GM23338 (cell line): ENCODE measurements around the gene NAT14. TPM values are rescaled to one million over a fixed set of nuclear protein-coding genes. Genes with fewer than 3 reads are reported as not detected.

Source experiments
- ATAC-seq: fragments of 200-7000 bp; cut with Tn5 transposase; 3 replicates; pipeline ENCODE4 v1.9.1; 2020
- DNase-seq: peaks from one replicate; pipeline ENCODE4 v3.0.0-alpha.2; 2015; ENCODE audit warnings: low spot score
- H2AFZ ChIP-seq: fragments of 200-600 bp; sonication (generic); 2 replicates; pipeline ENCODE4 v1.8.0; 2016; ENCODE audit warnings: antibody characterized with exemption, mild to moderate bottlenecking, moderate library complexity
- H3F3A ChIP-seq: fragments of 200-600 bp; sonication (generic); replicated peaks from 2 replicates; pipeline ENCODE4 v1.8.0; 2017; ENCODE audit warnings: antibody characterized with exemption, mixed run types, low read depth
- H3K27ac ChIP-seq: fragments of 200-600 bp; sonication (generic); 2 replicates; pipeline ENCODE4 v1.6.1; 2016; ENCODE audit warnings: low read depth
- H3K27me3 ChIP-seq: fragments of 200-600 bp; sonication (generic); 2 replicates; pipeline ENCODE4 v1.8.0; 2016; ENCODE audit warnings: mild to moderate bottlenecking, mixed run types, moderate library complexity; ENCODE audit not compliant: insufficient read depth
- H3K36me3 ChIP-seq: fragments of 200-600 bp; sonication (generic); 2 replicates; pipeline ENCODE4 v1.8.0; 2016; ENCODE audit warnings: mild to moderate bottlenecking; ENCODE audit not compliant: insufficient read depth
- H3K4me1 ChIP-seq: fragments of 200-600 bp; sonication (generic); 2 replicates; pipeline ENCODE4 v1.8.0; 2016; ENCODE audit warnings: mild to moderate bottlenecking, moderate library complexity; ENCODE audit not compliant: insufficient read depth
- H3K4me2 ChIP-seq: fragments of 200-600 bp; sonication (generic); 2 replicates; pipeline ENCODE4 v1.7.1; 2017; ENCODE audit warnings: mixed run types
- H3K4me3 ChIP-seq: fragments of 200-600 bp; sonication (generic); 2 replicates; pipeline ENCODE4 v1.6.1; 2016; ENCODE audit warnings: mixed run types
- H3K79me2 ChIP-seq: fragments of 200-600 bp; sonication (generic); replicated peaks from 2 replicates; pipeline ENCODE4 v1.8.0; 2017; ENCODE audit warnings: mild to moderate bottlenecking; ENCODE audit not compliant: insufficient read depth
- H3K9me2 ChIP-seq: fragments of 200-600 bp; sonication (generic); 2 replicates; pipeline ENCODE4 v1.8.0; 2017; ENCODE audit not compliant: insufficient read depth
- H4K20me1 ChIP-seq: fragments of 200-600 bp; sonication (generic); replicated peaks from 2 replicates; pipeline ENCODE4 v1.8.0; 2017; ENCODE audit warnings: mild to moderate bottlenecking; ENCODE audit not compliant: insufficient read depth
- H3K27ac Mint-ChIP-seq: 2 replicates; pipeline ENCODE4 v1.8.0; 2020; ENCODE audit warnings: inconsistent platforms, mild to moderate bottlenecking, moderate library complexity, mixed read lengths
- H3K27me3 Mint-ChIP-seq: 3 replicates; pipeline ENCODE4 v1.8.0; 2022; ENCODE audit warnings: low read depth, mild to moderate bottlenecking, moderate library complexity, mixed read lengths, inconsistent platforms; ENCODE audit not compliant: insufficient read depth, poor library complexity
- H3K36me3 Mint-ChIP-seq: 3 replicates; pipeline ENCODE4 v1.8.0; 2021; ENCODE audit warnings: low read depth, mild to moderate bottlenecking, inconsistent platforms, moderate library complexity, mixed read lengths
- H3K4me1 Mint-ChIP-seq: 3 replicates; pipeline ENCODE4 v1.8.0; 2020; ENCODE audit warnings: mild to moderate bottlenecking, inconsistent platforms, mixed read lengths
- H3K4me3 Mint-ChIP-seq: 3 replicates; pipeline ENCODE4 v1.8.0; 2021; ENCODE audit warnings: moderate library complexity, mild to moderate bottlenecking, inconsistent platforms, mixed read lengths
- H3K9me3 Mint-ChIP-seq: 3 replicates; pipeline ENCODE4 v1.8.0; 2020; ENCODE audit warnings: moderate library complexity, mild to moderate bottlenecking, inconsistent platforms, mixed read lengths
- CREB1 ChIP-seq: fragments of 250-450 bp; sonication (Bioruptor Pico); IDR thresholded peaks from 2 replicates; pipeline ENCODE4 v1.5.0; 2020; ENCODE audit warnings: low read depth, mild to moderate bottlenecking, moderate library complexity
- EZH2 ChIP-seq: fragments of 200-600 bp; sonication (generic); IDR thresholded peaks from one replicate; pipeline ENCODE4 v1.8.0; 2017; ENCODE audit warnings: antibody characterized with exemption, mild to moderate bottlenecking, low read depth; ENCODE audit not compliant: unreplicated experiment
- EZH2phosphoT487 ChIP-seq: fragments of 200-600 bp; sonication (generic); IDR thresholded peaks from one replicate; pipeline ENCODE4 v1.8.1; 2018; ENCODE audit warnings: antibody characterized with exemption; ENCODE audit not compliant: unreplicated experiment
- JUNB ChIP-seq: IDR thresholded peaks from one replicate; pipeline ENCODE4 v1.6.1; 2016; ENCODE audit warnings: antibody characterized with exemption; ENCODE audit not compliant: unreplicated experiment
- NANOG ChIP-seq: IDR thresholded peaks from 2 replicates; pipeline ENCODE4 v1.6.1; 2016; ENCODE audit warnings: antibody characterized with exemption, borderline replicate concordance
- POLR2AphosphoS5 ChIP-seq: IDR thresholded peaks from 2 replicates; pipeline ENCODE4 v1.6.1; 2016; ENCODE audit warnings: antibody characterized with exemption, low read depth
- STAT1 ChIP-seq: IDR thresholded peaks from one replicate; pipeline ENCODE4 v1.6.1; 2016; ENCODE audit warnings: antibody characterized with exemption; ENCODE audit not compliant: unreplicated experiment
- ZNF114 ChIP-seq: fragments of 250-450 bp; sonication (Bioruptor Pico); IDR thresholded peaks from 2 replicates; pipeline ENCODE4 v1.5.0; 2020; ENCODE audit warnings: mild to moderate bottlenecking, moderate library complexity
- ZNF331 ChIP-seq: fragments of 250-450 bp; sonication (Bioruptor Pico); IDR thresholded peaks from 2 replicates; pipeline ENCODE4 v1.5.0; 2020; ENCODE audit warnings: low read depth, mild to moderate bottlenecking, moderate library complexity
- polyA plus RNA-seq: library from polyadenylated mRNA; unstranded; fragments of >200 nt; fragmentation: Nextera tagmentation; extraction: Ambion mirVana; gene quantifications from 2 replicates; pipeline ENCODE4 v1.2.1, GENCODE V29; 2016
- total RNA-seq: library from RNA; depleted of rRNA; stranded (reverse); fragments of >200 nt; shearing (Covaris generic); gene quantifications from 2 replicates; pipeline ENCODE4 v1.2.3, GENCODE V29; 2014
- TF ChIP-seq, protein P1 (sequence below): fragments of 250-450 bp; sonication (Bioruptor Pico); IDR thresholded peaks from 2 replicates; pipeline ENCODE4 v1.5.0; 2020; ENCODE audit warnings: mild to moderate bottlenecking, moderate library complexity
- TF ChIP-seq, protein P2 (sequence below): IDR thresholded peaks from one replicate; pipeline ENCODE4 v1.6.1; 2018; ENCODE audit warnings: antibody characterized with exemption; ENCODE audit not compliant: unreplicated experiment
- TF ChIP-seq, protein P3 (sequence below): IDR thresholded peaks from 2 replicates; pipeline ENCODE4 v1.6.1; 2016; ENCODE audit warnings: antibody characterized with exemption
- TF ChIP-seq, protein P4 (sequence below), 2 experiments: fragments of 200-600 bp in 1 of 2; sonication (generic) in 1 of 2; conservative IDR thresholded peaks; 2 replicates each; pipeline versions ENCODE4 v1.5.1 to v1.6.1; 2016 to 2017; ENCODE audit warnings: antibody characterized with exemption in 2 of 2, low read depth in 2 of 2, mild to moderate bottlenecking in 2 of 2, moderate library complexity in 1 of 2

NAT14 gene
- total and polyA plus RNA-seq, 2 experiments from 2014 or later: 27.8 to 39.6 TPM

DNA sequence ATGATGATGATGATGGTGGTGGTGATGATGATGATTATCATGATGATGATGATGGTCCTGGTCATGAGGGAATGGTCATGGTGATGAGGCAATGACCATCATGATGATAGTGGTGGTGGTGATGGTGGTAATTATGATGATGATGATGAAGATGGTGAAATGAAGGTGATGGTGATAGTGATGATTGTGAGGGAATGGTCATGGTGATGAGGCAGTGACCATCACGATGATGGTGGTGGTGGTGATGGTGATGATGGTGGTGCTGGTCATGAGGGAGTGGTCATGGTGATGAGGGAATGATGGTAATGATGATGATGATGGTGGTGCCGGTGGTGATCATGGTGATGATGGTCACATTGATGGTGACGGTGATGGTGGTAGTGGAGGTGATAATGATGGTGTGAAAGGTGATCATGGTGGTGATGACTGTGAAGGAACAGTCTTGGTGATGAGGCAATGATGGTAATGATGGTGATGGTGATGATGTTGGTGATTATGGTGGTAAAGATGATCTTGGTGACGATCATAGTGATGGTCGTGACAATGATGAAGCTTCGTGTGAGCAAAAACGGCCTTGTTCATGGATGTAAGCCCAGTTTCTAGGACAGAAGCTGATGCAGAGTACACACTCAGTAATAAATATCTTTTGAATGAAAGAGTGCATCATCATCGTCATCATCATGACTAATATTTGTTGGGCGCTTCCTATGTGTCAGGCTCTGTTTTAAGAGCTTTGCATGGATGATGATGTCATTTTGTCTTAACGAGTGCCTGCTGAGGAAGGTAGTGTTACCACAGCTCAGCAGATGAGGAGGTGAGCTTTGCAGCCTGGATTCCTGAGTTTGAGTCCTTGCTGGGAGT, 34.7 kb downstream of the NAT14 start:
- no peaks in the 10 kb centered on the region for H3K36me3 Mint-ChIP-seq

More for the DNA sequence above, 34.7 kb downstream of the NAT14 start:
- no peaks in the 10 kb centered on the region for H3K4me1 Mint-ChIP-seq
- Histone ChIP-seq H3K4me1 (no peaks in the 10 kb centered on the region), H3K27me3 (0 out of 2 replicates have a peak, but pooled peaks cover 2% of the 10 kb centered on the region), H3K27ac (no peak overlapping the region), H3K4me3 (no peak overlapping the region), H3K9me2 (0 out of 2 replicates have a peak, but pooled peaks cover 5% of the 10 kb centered on the region), H3K4me2 (no peak overlapping the region), H4K20me1 (no peaks in the 10 kb centered on the region), H3F3A (no peaks in the 10 kb centered on the region), H2AFZ (no peak overlapping the region), H3K79me2 (no peaks in the 10 kb centered on the region), H3K36me3 (no peaks in the 10 kb centered on the region)
- peaks cover 6% of the 10 kb centered on the region for H3K27me3 Mint-ChIP-seq
- TF ChIP-seq NANOG (no peak), EZH2phosphoT487 (no peak), CREB1 (no peak), EZH2 (no peak), STAT1 (no peak), ZNF331 (CRISPR knock-in tag) (no peak), POLR2AphosphoS5 (no peak), ZNF114 (no peak), JUNB (no peak)
- TF ChIP-seq, protein P1, sequence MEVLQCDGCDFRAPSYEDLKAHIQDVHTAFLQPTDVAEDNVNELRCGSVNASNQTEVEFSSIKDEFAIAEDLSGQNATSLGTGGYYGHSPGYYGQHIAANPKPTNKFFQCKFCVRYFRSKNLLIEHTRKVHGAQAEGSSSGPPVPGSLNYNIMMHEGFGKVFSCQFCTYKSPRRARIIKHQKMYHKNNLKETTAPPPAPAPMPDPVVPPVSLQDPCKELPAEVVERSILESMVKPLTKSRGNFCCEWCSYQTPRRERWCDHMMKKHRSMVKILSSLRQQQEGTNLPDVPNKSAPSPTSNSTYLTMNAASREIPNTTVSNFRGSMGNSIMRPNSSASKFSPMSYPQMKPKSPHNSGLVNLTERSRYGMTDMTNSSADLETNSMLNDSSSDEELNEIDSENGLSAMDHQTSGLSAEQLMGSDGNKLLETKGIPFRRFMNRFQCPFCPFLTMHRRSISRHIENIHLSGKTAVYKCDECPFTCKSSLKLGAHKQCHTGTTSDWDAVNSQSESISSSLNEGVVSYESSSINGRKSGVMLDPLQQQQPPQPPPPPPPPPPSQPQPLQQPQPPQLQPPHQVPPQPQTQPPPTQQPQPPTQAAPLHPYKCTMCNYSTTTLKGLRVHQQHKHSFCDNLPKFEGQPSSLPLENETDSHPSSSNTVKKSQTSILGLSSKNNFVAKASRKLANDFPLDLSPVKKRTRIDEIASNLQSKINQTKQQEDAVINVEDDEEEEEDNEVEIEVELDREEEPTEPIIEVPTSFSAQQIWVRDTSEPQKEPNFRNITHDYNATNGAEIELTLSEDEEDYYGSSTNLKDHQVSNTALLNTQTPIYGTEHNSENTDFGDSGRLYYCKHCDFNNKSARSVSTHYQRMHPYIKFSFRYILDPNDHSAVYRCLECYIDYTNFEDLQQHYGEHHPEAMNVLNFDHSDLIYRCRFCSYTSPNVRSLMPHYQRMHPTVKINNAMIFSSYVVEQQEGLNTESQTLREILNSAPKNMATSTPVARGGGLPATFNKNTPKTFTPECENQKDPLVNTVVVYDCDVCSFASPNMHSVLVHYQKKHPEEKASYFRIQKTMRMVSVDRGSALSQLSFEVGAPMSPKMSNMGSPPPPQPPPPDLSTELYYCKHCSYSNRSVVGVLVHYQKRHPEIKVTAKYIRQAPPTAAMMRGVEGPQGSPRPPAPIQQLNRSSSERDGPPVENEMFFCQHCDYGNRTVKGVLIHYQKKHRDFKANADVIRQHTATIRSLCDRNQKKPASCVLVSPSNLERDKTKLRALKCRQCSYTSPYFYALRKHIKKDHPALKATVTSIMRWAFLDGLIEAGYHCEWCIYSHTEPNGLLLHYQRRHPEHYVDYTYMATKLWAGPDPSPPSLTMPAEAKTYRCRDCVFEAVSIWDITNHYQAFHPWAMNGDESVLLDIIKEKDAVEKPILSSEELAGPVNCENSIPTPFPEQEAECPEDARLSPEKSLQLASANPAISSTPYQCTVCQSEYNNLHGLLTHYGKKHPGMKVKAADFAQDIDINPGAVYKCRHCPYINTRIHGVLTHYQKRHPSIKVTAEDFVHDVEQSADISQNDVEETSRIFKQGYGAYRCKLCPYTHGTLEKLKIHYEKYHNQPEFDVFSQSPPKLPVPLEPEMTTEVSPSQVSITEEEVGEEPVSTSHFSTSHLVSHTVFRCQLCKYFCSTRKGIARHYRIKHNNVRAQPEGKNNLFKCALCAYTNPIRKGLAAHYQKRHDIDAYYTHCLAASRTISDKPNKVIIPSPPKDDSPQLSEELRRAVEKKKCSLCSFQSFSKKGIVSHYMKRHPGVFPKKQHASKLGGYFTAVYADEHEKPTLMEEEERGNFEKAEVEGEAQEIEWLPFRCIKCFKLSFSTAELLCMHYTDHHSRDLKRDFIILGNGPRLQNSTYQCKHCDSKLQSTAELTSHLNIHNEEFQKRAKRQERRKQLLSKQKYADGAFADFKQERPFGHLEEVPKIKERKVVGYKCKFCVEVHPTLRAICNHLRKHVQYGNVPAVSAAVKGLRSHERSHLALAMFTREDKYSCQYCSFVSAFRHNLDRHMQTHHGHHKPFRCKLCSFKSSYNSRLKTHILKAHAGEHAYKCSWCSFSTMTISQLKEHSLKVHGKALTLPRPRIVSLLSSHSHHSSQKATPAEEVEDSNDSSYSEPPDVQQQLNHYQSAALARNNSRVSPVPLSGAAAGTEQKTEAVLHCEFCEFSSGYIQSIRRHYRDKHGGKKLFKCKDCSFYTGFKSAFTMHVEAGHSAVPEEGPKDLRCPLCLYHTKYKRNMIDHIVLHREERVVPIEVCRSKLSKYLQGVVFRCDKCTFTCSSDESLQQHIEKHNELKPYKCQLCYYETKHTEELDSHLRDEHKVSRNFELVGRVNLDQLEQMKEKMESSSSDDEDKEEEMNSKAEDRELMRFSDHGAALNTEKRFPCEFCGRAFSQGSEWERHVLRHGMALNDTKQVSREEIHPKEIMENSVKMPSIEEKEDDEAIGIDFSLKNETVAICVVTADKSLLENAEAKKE (CRISPR knock-in tag): no peak
- TF ChIP-seq, protein P2, sequence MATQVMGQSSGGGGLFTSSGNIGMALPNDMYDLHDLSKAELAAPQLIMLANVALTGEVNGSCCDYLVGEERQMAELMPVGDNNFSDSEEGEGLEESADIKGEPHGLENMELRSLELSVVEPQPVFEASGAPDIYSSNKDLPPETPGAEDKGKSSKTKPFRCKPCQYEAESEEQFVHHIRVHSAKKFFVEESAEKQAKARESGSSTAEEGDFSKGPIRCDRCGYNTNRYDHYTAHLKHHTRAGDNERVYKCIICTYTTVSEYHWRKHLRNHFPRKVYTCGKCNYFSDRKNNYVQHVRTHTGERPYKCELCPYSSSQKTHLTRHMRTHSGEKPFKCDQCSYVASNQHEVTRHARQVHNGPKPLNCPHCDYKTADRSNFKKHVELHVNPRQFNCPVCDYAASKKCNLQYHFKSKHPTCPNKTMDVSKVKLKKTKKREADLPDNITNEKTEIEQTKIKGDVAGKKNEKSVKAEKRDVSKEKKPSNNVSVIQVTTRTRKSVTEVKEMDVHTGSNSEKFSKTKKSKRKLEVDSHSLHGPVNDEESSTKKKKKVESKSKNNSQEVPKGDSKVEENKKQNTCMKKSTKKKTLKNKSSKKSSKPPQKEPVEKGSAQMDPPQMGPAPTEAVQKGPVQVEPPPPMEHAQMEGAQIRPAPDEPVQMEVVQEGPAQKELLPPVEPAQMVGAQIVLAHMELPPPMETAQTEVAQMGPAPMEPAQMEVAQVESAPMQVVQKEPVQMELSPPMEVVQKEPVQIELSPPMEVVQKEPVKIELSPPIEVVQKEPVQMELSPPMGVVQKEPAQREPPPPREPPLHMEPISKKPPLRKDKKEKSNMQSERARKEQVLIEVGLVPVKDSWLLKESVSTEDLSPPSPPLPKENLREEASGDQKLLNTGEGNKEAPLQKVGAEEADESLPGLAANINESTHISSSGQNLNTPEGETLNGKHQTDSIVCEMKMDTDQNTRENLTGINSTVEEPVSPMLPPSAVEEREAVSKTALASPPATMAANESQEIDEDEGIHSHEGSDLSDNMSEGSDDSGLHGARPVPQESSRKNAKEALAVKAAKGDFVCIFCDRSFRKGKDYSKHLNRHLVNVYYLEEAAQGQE: no peak
- TF ChIP-seq, protein P3, sequence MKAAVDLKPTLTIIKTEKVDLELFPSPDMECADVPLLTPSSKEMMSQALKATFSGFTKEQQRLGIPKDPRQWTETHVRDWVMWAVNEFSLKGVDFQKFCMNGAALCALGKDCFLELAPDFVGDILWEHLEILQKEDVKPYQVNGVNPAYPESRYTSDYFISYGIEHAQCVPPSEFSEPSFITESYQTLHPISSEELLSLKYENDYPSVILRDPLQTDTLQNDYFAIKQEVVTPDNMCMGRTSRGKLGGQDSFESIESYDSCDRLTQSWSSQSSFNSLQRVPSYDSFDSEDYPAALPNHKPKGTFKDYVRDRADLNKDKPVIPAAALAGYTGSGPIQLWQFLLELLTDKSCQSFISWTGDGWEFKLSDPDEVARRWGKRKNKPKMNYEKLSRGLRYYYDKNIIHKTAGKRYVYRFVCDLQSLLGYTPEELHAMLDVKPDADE: no peak
- TF ChIP-seq, protein P4, sequence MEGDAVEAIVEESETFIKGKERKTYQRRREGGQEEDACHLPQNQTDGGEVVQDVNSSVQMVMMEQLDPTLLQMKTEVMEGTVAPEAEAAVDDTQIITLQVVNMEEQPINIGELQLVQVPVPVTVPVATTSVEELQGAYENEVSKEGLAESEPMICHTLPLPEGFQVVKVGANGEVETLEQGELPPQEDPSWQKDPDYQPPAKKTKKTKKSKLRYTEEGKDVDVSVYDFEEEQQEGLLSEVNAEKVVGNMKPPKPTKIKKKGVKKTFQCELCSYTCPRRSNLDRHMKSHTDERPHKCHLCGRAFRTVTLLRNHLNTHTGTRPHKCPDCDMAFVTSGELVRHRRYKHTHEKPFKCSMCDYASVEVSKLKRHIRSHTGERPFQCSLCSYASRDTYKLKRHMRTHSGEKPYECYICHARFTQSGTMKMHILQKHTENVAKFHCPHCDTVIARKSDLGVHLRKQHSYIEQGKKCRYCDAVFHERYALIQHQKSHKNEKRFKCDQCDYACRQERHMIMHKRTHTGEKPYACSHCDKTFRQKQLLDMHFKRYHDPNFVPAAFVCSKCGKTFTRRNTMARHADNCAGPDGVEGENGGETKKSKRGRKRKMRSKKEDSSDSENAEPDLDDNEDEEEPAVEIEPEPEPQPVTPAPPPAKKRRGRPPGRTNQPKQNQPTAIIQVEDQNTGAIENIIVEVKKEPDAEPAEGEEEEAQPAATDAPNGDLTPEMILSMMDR (conservative IDR thresholded peaks at IDR 0.05; ENCODE audit: low read depth in 2 of 2): no peak
- no peak overlapping the region for H3K4me3 Mint-ChIP-seq
- ATAC-seq: no peak
- H3K27ac Mint-ChIP-seq: no peak overlapping the region
- no peaks in the 10 kb centered on the region for H3K9me3 Mint-ChIP-seq
- DNase-seq: no peak
